Sigmoid colon (tissue), 7 donors: Measurements from ENCODE around the gene METTL13. TPM values are rescaled to one million over a fixed set of nuclear protein-coding genes. Genes with fewer than 3 reads are reported as not detected.

ENCODE experiments used
- DNase-seq: peaks from one replicate; pipeline ENCODE4 v3.0.0-alpha.2; 2019
- H3K27ac ChIP-seq, 4 donors: fragments of 200-600 bp; sonication (generic); one replicate each; pipeline ENCODE4 v1.5.1; 2016 to 2019; ENCODE audit warnings: mild to moderate bottlenecking in 1 of 4
- H3K27me3 ChIP-seq, 3 donors: fragments of 200-600 bp; sonication (generic); one replicate each; pipeline ENCODE4 v1.5.1; 2019; ENCODE audit warnings: mild to moderate bottlenecking in 1 of 3
- H3K36me3 ChIP-seq, 4 donors: fragments of 200-600 bp; sonication (generic); one replicate each; pipeline ENCODE4 v1.5.1; 2016 to 2019
- H3K4me1 ChIP-seq, 4 donors: fragments of 200-600 bp; sonication (generic); one replicate each; pipeline ENCODE4 v1.5.1; 2017 to 2019
- H3K4me3 ChIP-seq, 4 donors: fragments of 200-600 bp; sonication (generic); one replicate each; pipeline ENCODE4 v1.5.1; 2017 to 2019; ENCODE audit warnings: mild to moderate bottlenecking in 2 of 4, moderate library complexity in 1 of 4
- H3K9me3 ChIP-seq, 4 donors: fragments of 200-600 bp in 3 of 4; sonication (generic) in 3 of 4; one replicate each; pipeline versions ENCODE4 v1.5.1 to v1.6.1; 2013 to 2019
- EP300 ChIP-seq, 4 donors: sonication (generic); formaldehyde crosslinking; IDR thresholded peaks; one replicate each; pipeline ENCODE4 v1.6.1; 2017; ENCODE audit warnings: antibody characterized with exemption in 4 of 4
- POLR2A ChIP-seq, 2 donors: fragments of 450-650 bp; IDR thresholded peaks; one replicate each; pipeline ENCODE4 v1.6.1; 2016; ENCODE audit warnings: antibody characterized with exemption in 2 of 2, mild to moderate bottlenecking in 2 of 2, moderate library complexity in 2 of 2
- POLR2AphosphoS5 ChIP-seq, 4 donors: sonication (generic); formaldehyde crosslinking; IDR thresholded peaks; one replicate each; pipeline ENCODE4 v1.6.1; 2017; ENCODE audit warnings: antibody characterized with exemption in 4 of 4
- intact Hi-C: fragments of 100-400 bp; cut with DNase I; formaldehyde crosslinking; loops from one replicate; pipeline ENCODE4 v1.15.1; 2023
- polyA plus RNA-seq, 3 donors: library from polyadenylated mRNA; stranded (reverse); fragments of 200-250 nt; gene quantifications; one replicate each; pipeline ENCODE4 v1.2.3, GENCODE V29; 2013
- small RNA-seq, 3 donors: library from RNA; depleted of rRNA; stranded (forward); fragments of <200 nt; gene quantifications; one replicate each; pipeline ENCODE3, GENCODE V24; 2016
- total RNA-seq, 4 donors: library from RNA; depleted of rRNA; stranded (reverse); fragments of >200 nt; gene quantifications; one replicate each; pipeline ENCODE4 v1.1.0, GENCODE V29; 2016
- TF ChIP-seq, protein P1 (sequence below), 4 experiments: fragments of 450-650 bp in 3 of 4; fragments of 200-600 bp in 1 of 4; IDR thresholded peaks; one replicate each; pipeline ENCODE4 v1.5.1; 2016 to 2019; ENCODE audit warnings: antibody characterized with exemption in 4 of 4, mild to moderate bottlenecking in 3 of 4, moderate library complexity in 2 of 4
- donor health status: healthy with polysubstance abuse.
- donor health status: Bipolar disorder and iron deficiency.
- donor health status: healthy.

Gene METTL13
- total and polyA plus RNA-seq, 7 donors = 8.4 to 29.3 (median 16.1) TPM

- Histone ChIP-seq H3K27ac (no peak overlapping the region), H3K9me3 (no peaks in the 10 kb centered on the region), H3K36me3 (no peaks in the 10 kb centered on the region), H3K27me3 (no peaks in the 10 kb centered on the region), H3K4me3 (no peak overlapping the region), H3K4me1 (peaks cover 0 to 11% (median 4%) of the 10 kb centered on the region in 4 donors)
- DNase-seq = no peak
- TF ChIP-seq EP300 (IDR thresholded peaks at IDR 0.05) = no peak
- no peak for TF ChIP-seq POLR2A (IDR thresholded peaks at IDR 0.05)
- TF ChIP-seq POLR2AphosphoS5 (IDR thresholded peaks at IDR 0.05) = no peak
- TF ChIP-seq, protein P1, sequence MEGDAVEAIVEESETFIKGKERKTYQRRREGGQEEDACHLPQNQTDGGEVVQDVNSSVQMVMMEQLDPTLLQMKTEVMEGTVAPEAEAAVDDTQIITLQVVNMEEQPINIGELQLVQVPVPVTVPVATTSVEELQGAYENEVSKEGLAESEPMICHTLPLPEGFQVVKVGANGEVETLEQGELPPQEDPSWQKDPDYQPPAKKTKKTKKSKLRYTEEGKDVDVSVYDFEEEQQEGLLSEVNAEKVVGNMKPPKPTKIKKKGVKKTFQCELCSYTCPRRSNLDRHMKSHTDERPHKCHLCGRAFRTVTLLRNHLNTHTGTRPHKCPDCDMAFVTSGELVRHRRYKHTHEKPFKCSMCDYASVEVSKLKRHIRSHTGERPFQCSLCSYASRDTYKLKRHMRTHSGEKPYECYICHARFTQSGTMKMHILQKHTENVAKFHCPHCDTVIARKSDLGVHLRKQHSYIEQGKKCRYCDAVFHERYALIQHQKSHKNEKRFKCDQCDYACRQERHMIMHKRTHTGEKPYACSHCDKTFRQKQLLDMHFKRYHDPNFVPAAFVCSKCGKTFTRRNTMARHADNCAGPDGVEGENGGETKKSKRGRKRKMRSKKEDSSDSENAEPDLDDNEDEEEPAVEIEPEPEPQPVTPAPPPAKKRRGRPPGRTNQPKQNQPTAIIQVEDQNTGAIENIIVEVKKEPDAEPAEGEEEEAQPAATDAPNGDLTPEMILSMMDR (IDR thresholded peaks at IDR 0.05) = no peak
- intact Hi-C loops = loop anchor here (10.0 kb wide), 3 partner anchors 201 to 1349 kb away; partner anchors contain the start of gene PRRC2C
These were observed 64.5 kb downstream of the METTL13 start for GRCh38 chr1:171845998-171846397.

Small RNA genes within 50 kb of the gene (small RNA-seq; reads per million reads assigned to genes)
- 0 reads per million in 3 donors for gene RF00601

Other genes with a start within 250 kb of the METTL13 start
- gene MYOCOS, start 159.4 kb upstream of the METTL13 start, total RNA-seq = not detected
- gene MYOCOS, start 159.4 kb upstream of the METTL13 start, polyA plus RNA-seq = not detected
- gene MYOC, start 129.0 kb upstream of the METTL13 start, total RNA-seq = 10 to 100 TPM in 2 of 4 donors, 1 to 10 TPM in 2; 6.5 to 31.0 (median 9.5) TPM
- gene MYOC, start 129.0 kb upstream of the METTL13 start, polyA plus RNA-seq = 1 to 10 TPM in 1 of 3 donors, under 1 TPM in 1, not detected in 1; 0.50 to 1.2 TPM
- 10 to 100 TPM; 13.0 to 16.9 (median 15.7) TPM for gene VAMP4, start 39.6 kb upstream of the METTL13 start, total RNA-seq
- 10 to 100 TPM in 1 of 3 donors, 1 to 10 TPM in 2; 5.7 to 10.4 (median 7.2) TPM for gene VAMP4, start 39.6 kb upstream of the METTL13 start, polyA plus RNA-seq
- 10 to 100 TPM in 1 of 4 donors, 1 to 10 TPM in 3; 3.9 to 13.3 (median 5.7) TPM for gene DNM3, start 59.8 kb downstream of the METTL13 start, total RNA-seq
- 1 to 10 TPM in 1 of 3 donors, under 1 TPM in 2; 0.60 to 1.3 (median 0.92) TPM for gene DNM3, start 59.8 kb downstream of the METTL13 start, polyA plus RNA-seq